GM21717 (cell line): ENCODE measurements around the gene PIP5K1C.

Source experiments
- ATAC-seq: cut with Tn5 transposase; IDR thresholded peaks from one replicate; pipeline ENCODE4 v1.9.1; 2021; ENCODE audit warnings: mild to moderate bottlenecking, moderate library complexity; ENCODE audit not compliant: unreplicated experiment

Gene PIP5K1C

DNA sequence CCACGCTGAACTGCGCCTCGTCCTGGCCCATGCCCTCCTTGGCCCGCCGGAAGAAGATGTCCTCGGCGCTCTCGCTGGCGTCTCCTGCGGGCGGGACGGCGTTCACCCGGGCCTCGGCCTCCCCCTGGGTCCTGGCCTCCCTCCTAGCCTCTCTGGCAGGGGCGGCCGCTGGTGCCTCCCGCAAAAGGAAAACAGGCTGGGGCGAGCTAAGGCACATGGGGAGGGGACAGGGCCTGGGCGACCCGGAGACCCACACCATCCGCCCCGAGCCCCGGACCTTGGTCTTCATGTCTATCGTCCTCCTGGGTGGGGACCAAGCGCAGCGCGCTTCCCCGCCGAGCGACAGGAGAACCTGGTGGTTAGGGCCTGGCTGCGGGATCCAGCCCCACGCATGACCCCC lies 87.9 kb downstream of the PIP5K1C start:
- no peak for ATAC-seq

DNA sequence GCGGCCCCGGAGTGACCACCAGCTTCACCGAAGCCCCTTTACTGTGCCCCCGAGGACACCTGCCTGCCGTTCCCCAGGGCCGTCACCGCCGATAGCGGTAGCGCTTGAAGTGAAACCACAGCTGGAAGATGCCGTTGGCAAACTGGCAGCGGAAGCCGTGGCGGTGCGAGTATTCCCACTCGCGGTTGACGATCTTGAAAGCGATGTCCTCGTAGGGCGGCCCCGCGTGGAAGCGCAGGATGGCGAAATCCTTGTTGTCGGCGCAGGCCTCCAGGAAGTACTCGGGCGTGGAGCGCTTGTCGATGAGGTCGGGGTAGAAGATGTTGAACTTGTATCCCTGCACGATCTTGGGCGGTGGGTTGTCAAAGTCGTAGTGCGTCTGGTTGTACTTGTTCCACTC lies 88.4 kb downstream of the PIP5K1C start:
- ATAC-seq, result no peak

DNA sequence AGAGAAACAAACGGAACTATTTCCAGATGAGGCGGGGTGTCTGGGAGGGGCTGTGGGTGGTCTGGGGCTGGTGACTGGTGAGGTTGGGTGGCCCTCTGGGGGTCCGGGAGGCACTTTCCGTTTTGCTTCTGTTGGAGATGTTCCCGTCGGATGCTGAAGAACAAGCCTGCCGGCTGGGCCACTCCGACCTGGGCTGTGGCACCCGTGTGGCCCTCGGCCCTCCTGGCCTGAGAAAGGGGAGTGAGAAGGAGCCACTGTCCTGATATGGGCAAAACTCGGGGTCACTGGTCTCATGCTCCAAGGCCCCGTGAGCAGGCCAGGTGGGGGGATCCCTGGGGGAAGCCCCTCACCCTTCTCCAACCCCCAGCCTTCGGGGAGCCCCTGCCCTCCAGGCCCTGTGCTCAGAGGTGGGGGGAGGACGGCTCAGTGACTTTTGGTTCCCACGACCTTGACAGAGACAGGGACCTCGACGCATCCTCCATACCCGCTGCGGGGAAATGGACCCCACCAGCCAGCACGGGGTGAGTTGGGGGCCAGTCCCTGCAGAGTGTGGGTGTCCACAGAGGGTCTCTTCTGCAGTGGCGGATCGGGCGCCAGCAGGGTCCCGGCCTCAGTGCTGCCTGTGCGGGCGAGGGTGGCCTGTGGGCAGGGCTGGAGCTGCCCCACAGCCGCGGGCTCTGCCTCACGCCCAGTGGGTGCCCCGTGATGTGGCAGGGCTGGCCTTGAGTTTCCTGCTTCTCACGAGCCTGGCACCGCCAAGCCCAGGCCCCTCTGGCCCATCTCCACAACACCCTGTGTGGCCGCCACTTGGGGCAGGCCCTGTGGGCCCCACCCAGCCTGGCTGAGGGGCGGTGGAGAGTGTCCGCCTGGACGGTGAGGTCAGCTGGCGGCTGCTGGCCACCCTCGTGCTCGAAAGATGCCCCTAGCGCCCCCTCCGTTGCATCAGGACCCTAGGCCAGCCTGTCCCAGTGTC lies 89.2 kb downstream of the PIP5K1C start:
- no peak for ATAC-seq

DNA sequence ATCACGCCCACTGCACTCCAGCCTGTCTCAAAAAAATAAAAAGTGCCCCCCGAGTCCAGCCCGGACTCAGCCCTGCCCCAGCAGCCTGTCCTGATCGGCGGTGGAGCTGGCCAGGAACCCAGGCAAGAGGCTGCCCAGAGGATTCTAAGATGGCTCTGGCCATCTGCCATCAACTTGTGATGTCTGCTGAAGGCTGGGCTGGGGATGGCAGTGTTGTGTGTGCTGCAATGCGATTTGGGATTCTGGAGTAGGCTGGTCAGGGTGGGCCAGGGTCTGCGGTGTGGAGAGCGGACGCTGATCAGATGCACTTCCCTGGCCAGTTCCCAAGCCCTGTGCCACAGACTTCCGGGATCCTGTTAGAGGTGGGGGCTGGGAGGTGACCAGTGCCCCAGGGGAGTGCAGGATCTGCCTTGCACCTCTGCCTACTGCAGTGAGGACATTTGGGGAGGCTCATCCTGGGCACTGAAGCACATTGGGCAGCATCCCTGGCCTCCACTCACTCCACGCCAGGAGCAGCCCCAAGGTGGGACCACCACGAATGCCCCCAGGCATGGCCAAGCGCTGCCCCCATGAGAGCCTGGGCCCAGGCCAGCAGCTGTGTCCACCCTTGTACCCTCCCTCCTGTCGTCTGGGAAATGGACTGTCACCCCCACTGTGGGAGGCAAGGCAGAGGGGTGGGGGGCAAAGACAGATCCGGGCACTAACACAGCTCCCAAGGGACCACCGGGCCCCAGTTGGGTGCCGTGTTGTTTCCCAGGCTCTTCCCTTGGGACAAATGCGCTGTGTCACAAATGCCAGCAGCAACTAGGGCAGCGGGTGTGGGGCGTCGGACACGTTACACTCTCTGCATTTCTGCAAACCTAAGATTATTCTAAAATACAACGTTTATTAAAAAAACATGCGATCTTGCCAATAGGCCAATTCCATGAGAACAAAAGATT lies 90.2 kb downstream of the PIP5K1C start:
- ATAC-seq, result no peak

DNA sequence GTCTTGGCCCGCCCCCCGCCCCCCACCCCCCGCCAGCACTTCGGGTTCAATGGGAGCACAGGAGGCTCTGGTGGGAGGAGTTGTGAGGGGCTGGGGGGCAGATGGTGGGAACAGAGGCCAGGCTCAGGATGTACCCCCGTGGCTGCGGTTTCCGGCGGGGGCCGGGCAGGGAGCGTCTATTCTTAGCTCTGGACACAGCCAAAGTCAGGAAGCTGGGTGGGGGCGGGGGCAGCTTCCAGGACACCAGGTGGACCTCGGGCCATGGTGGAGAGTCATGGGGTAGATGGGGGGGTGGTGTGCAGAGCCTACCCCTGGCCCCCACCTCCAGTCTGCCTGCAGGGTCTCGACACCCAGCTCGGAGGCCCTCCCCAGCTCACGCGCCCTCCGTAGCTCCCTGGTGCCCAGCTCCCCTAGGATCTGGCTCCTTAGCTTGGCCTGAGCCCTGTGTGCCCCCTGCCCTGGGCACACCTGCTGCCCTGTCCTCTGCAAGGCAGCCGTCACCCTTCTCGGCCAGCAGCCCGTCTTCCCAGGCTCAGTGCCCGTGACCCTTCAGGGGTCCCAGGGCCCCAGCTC lies 91.4 kb downstream of the PIP5K1C start:
- ATAC-seq, result no peak

DNA sequence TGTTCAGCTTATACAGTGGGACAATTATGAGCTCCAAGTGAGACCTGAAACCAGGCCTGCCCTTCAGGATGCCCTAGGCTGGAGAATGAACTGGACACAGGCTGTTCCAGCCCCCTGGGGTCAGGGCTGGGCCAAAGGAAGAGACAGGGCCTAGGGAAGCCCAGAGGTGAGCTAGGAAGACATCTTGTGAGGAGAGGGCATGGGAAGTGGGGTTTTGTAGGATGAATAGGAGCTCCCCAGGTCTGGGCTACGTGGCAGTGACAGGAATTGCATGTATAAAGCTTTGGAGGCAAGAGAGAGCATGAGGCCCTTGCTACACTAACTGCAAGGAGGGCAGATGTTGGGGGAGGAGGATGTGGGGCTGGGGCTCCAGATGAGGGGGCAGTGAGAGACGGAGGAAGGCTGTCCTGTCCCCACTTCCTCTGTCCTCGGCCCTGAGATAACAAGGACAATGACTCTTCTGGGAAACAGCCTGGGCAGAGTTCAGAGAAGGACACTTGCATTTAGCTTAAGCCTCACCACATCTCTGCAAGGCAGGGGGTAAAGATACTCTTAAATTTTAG lies 92.1 kb downstream of the PIP5K1C start:
- no peak for ATAC-seq

DNA sequence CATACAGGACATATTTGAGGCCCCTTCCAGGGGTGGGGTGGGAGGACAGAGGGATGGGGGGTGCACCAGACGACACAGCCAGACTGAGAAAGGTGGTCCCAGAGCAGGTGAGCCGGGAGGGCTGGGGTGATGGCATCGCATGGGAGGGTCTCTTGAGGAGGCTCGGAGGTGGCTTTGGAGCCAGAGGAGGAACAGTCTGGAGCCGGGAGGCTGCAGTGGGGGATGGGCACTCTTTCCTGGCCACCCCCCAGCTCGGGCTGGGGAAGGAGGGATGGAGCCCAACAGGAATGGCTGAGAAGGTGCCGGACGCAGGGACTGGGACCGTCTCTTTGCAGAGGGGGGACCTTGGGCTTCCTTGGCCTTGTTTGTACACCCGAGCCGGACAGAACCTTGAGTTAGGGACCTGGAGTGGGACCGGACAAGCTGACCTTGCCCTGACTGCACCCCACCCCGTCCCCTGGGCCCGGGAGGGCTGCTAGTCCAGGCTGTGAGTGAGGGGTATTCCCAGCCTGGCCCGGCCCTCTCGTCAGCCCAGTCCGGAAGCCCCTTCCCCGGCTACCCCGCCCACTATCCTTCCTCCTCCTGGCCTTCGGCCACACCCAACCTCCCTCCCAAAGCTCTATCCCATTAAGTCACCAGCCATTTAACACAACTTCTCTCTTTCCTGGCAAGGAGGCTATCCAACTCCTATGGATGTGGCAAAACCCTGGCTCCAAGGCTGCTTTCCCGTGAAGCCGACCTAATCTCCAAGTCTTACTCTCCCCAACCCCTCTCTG lies 92.8 kb downstream of the PIP5K1C start:
- no peak for ATAC-seq

DNA sequence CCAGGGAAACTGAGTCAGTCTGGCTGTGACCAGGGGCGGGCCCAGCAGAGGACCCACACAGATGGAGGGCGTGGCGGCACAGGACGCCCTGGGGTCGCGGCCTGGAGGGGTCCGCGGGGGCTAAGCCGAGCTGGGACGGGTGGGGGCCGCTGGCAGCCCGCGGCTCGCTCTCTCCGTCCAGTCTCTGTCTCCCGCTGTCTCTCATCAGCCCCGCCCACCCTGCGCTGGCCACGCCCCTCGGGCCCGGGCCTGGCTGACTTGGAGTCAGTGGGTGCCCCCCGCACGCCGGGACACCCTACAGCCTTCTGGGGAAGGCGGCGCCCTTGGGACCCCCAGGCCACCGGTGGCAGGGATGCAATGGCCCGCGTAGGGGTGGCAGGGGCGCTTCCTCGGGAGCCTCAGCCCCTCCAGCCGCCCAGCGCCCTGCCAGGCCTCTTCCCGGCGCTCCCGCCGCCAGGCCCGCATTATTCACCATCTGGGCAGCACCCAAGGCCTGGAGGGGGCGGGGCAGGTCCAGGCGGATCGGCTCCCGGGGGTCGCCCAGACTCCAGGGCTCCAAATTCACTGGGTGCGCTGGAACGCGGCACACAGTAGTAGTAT lies 93.5 kb downstream of the PIP5K1C start, which contains the start of gene TBXA2R:
Gene TBXA2R, minus strand, starts transcription at position 186 of the 600 bp plus-strand sequence. CDS start 6,241 bp downstream, outside the sequence.
- ATAC-seq, result no peak

DNA sequence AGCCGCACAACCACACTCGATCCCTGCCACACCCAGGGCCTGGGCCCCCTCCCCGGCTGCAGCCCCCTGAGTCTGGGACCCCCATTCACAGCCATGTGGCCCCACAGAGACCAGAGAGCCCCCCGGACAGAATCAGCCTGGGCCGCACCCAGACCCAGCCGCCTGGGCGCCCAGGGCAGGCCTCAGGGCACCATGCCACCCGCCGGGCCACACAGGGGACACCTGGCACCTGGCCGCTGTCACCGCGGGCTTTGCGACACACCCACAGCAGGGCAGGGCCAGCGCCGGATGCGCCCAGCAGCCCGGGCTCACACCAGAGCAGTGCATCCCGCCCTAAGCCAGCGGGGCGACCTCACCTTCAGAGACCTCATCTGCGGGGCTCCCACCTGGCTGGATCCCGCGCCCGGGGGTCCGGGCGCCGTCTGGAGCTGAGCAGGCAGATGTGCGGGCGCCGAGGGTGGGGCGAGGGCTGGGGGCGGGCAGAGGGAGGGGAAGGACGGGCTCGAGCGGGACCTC lies 94.0 kb downstream of the PIP5K1C start:
- ATAC-seq, result no peak

DNA sequence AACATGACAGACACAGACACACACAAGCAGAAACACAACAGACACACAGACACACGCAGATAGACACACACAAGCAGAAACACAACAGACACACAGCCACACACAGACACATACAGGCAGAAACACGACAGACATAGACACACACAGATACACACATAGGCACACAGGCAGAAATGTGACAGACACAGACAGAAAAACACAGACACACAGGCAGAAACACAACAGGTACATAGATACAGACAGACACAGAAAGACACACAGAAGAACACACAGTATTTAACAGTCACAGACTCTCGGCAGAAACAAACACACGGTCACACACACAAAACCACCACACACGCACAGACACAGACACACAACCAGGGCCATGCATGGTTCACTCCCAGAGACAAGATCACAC lies 94.5 kb downstream of the PIP5K1C start:
- ATAC-seq, result no peak

DNA sequence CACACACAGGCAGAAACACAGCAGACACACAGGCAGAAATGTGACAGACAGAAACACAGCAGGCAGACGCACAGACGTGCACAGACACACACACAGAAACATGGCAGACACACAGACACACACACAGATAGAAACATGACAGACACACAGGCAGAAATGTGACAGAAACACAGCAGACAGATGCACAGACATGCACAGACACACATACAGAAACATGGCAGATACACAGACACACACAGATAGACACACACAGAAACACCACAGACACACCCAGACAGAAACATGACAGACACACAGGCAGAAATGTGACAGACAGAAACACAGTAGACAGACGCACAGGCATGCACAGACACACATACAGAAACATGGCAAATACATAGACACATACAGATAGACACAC lies 94.9 kb downstream of the PIP5K1C start:
- ATAC-seq, result no peak

DNA sequence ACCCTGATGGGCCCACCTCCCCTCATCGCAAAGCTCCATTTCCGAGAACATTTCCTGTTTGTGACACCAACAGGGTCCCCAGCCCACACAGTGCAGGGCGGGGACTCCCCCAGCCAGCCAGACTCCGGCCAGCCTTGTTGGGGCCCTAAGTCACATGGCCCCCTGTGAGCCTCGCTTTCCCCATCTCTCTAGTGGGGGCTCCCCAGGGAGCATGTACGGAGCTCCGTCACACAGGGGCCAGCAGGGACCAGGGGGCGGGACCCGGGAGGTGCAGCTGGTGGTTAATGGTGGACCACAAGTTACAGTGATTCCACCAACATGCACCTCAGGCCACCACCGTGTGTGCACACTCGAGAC lies 95.3 kb downstream of the PIP5K1C start:
- no peak for ATAC-seq

DNA sequence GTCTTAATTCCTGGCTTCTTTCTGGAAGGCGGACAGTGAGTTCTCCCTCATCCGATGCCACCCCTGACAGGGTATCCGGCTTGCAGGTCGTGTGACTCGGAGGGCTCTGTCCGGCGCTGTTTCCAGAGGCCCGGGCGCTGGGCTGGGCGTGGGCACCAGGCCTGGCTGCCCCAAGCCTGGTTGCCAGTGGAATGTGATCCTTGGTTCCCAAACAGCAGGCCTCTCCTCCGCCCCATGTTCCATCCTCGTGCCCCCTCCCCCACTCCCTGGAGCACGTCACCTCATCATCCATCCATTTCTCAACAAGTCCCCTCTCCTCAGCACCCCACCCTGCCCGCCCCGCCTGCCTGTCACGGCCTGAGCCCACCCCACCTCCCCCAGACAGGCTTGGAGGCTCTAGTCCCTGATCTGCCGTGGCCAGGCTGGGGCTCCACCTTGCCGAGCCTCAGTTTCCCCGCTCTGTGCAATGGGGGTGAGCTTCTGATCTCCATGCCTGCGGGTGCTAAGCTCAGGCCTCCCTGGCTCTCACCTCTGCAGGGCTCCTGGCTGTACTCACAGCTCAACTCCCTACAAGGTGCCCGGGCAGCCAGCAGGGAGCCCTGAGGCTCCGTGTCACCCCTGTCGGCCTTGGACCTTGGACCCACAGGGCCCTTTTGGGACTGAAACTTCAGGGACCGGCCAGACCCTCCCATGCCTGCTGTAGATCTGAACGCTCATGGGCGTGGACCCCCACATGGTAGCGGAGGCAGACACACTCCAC lies 95.9 kb downstream of the PIP5K1C start:
- no peak for ATAC-seq

DNA sequence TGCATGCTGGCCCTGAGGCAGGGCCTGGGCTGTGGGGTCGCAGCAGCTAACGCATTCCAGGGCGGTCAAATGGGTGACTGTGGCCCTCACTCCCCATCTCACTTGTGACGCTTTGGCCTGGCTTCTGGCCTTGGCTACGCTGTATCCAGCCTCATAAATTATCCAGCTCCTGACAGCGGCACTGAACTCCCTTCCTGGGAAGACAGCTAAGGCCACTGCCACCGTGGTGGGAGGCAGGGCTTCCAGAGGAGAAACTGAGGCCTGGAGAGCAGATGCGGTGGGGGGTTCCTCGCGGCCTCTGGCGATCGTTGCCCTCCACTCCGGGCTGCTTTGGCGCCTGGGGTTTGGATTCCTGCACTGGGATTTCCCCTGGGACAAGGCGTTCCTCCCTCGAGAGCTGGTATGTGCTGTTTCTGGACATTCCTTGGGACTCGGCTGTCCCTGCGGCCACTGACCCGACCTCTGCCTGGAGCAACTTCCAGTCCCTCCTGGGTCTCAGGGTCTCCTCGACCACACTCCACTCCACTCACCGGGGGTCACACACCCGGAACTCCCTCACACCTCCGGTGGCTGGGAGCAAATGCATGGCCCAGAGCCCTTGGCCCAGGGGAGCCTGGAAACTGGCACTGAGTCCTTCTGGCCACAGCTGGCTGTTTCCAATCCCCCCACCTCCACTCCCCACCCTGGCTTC lies 97.0 kb downstream of the PIP5K1C start:
- ATAC-seq, result no peak

DNA sequence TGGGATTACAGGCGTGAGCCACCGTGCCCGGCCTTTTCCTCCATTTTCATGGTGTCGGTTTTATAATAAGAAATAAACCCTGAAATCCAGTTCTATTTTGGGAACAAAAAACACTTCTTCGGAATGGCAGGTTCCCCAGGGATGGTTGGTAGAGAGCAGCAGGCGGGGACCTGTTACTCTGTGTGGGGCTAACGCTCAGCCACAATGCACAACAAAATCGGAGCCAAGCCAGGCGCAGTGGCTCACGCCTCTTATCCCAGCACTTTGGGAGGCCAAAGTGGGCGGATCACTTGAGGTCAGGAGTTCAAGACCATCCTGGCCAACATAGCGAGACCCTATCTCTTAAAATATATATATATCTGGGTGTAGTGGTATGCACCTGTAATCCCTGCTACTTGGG lies 99.2 kb downstream of the PIP5K1C start:
- ATAC-seq, result no peak

DNA sequence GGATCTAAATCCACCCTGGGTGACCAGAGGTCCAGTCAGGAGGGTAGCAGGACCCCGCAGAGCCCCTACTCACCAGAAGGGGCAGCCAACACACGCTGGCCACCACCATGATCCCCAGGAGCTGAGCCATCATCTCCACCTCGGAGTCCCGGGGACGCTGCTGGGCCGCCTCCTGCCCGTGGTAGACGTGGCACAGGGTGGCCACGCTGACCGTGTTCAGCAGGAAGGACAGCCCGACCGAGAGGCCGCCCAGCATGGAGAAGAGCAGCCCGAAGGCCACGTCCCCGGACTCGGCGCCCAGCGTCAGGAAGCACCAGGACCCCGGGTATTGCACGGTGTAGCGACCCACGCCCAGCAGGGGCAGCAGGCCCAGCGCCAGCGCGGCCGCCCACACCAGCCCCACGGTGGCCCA lies 100.5 kb downstream of the PIP5K1C start:
- no peak for ATAC-seq

DNA sequence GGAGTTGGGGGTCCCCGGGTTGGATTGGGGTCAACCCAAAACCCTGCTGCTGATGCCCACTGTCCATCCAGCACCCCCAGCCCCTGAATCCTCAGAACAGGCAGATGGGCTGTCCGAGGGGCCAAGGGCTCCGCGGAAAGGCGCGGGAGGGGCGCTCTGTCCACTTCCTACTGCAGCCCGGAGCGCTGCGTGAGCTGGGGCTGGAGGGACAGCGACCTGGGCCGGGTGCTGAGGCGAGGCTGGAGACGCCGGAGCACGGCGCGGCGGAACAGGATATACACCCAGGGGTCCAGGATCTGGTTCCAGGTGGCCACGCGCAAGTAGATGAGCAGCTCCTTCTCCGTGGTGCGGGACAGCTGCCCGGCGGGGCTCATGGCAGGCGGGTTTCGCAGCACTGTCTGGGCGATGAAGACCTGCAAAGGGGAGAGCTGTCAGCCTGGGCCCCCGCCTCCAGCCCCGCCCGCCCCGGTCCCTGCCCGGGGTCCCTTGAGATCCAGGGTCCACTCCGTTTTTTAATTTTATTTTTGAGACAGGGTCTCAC lies 104.7 kb downstream of the PIP5K1C start:
- ATAC-seq, result no peak

DNA sequence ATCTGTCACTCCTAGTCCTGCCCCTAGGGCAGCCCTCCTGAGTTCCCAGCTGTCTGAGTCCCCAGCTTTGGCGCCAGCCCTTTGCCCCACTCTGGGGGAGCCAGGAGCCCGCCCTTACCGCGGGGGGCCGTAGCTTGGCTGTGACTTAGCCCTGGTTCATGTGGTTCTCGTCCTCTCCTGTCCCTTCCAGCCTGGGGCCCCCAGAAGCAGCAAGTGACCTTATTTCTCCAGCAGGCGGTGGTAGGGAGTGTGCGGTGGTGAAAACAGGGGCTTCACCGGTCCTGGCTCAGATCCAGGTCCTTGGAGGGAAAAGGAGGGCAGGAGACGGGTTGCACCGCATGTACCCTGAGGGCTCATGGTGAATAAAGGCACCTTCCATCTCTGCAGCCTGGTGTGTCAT lies 107.1 kb downstream of the PIP5K1C start:
- no peak for ATAC-seq
